GM23338 (cell line): ENCODE results near the gene SMTN. TPM values are rescaled to one million over a fixed set of nuclear protein-coding genes. Genes with fewer than 3 reads are reported as not detected.

ENCODE experiments used
- ATAC-seq: fragments of 200-7000 bp; cut with Tn5 transposase; 3 replicates; pipeline ENCODE4 v1.9.1; 2020
- DNase-seq: peaks from one replicate; pipeline ENCODE4 v3.0.0-alpha.2; 2015; ENCODE audit warnings: low spot score
- H2AFZ ChIP-seq: fragments of 200-600 bp; sonication (generic); 2 replicates; pipeline ENCODE4 v1.8.0; 2016; ENCODE audit warnings: antibody characterized with exemption, mild to moderate bottlenecking, moderate library complexity
- H3F3A ChIP-seq: fragments of 200-600 bp; sonication (generic); replicated peaks from 2 replicates; pipeline ENCODE4 v1.8.0; 2017; ENCODE audit warnings: antibody characterized with exemption, mixed run types, low read depth
- H3K27ac ChIP-seq: fragments of 200-600 bp; sonication (generic); 2 replicates; pipeline ENCODE4 v1.6.1; 2016; ENCODE audit warnings: low read depth
- H3K27me3 ChIP-seq: fragments of 200-600 bp; sonication (generic); 2 replicates; pipeline ENCODE4 v1.8.0; 2016; ENCODE audit warnings: mild to moderate bottlenecking, mixed run types, moderate library complexity; ENCODE audit not compliant: insufficient read depth
- H3K36me3 ChIP-seq: fragments of 200-600 bp; sonication (generic); 2 replicates; pipeline ENCODE4 v1.8.0; 2016; ENCODE audit warnings: mild to moderate bottlenecking; ENCODE audit not compliant: insufficient read depth
- H3K4me1 ChIP-seq: fragments of 200-600 bp; sonication (generic); 2 replicates; pipeline ENCODE4 v1.8.0; 2016; ENCODE audit warnings: mild to moderate bottlenecking, moderate library complexity; ENCODE audit not compliant: insufficient read depth
- H3K4me2 ChIP-seq: fragments of 200-600 bp; sonication (generic); 2 replicates; pipeline ENCODE4 v1.7.1; 2017; ENCODE audit warnings: mixed run types
- H3K4me3 ChIP-seq: fragments of 200-600 bp; sonication (generic); 2 replicates; pipeline ENCODE4 v1.6.1; 2016; ENCODE audit warnings: mixed run types
- H3K79me2 ChIP-seq: fragments of 200-600 bp; sonication (generic); replicated peaks from 2 replicates; pipeline ENCODE4 v1.8.0; 2017; ENCODE audit warnings: mild to moderate bottlenecking; ENCODE audit not compliant: insufficient read depth
- H3K9me2 ChIP-seq: fragments of 200-600 bp; sonication (generic); 2 replicates; pipeline ENCODE4 v1.8.0; 2017; ENCODE audit not compliant: insufficient read depth
- H4K20me1 ChIP-seq: fragments of 200-600 bp; sonication (generic); replicated peaks from 2 replicates; pipeline ENCODE4 v1.8.0; 2017; ENCODE audit warnings: mild to moderate bottlenecking; ENCODE audit not compliant: insufficient read depth
- H3K27ac Mint-ChIP-seq: 2 replicates; pipeline ENCODE4 v1.8.0; 2020; ENCODE audit warnings: inconsistent platforms, mild to moderate bottlenecking, moderate library complexity, mixed read lengths
- H3K27me3 Mint-ChIP-seq: 3 replicates; pipeline ENCODE4 v1.8.0; 2022; ENCODE audit warnings: low read depth, mild to moderate bottlenecking, moderate library complexity, mixed read lengths, inconsistent platforms; ENCODE audit not compliant: insufficient read depth, poor library complexity
- H3K36me3 Mint-ChIP-seq: 3 replicates; pipeline ENCODE4 v1.8.0; 2021; ENCODE audit warnings: low read depth, mild to moderate bottlenecking, inconsistent platforms, moderate library complexity, mixed read lengths
- H3K4me1 Mint-ChIP-seq: 3 replicates; pipeline ENCODE4 v1.8.0; 2020; ENCODE audit warnings: mild to moderate bottlenecking, inconsistent platforms, mixed read lengths
- H3K4me3 Mint-ChIP-seq: 3 replicates; pipeline ENCODE4 v1.8.0; 2021; ENCODE audit warnings: moderate library complexity, mild to moderate bottlenecking, inconsistent platforms, mixed read lengths
- H3K9me3 Mint-ChIP-seq: 3 replicates; pipeline ENCODE4 v1.8.0; 2020; ENCODE audit warnings: moderate library complexity, mild to moderate bottlenecking, inconsistent platforms, mixed read lengths
- CREB1 ChIP-seq: fragments of 250-450 bp; sonication (Bioruptor Pico); IDR thresholded peaks from 2 replicates; pipeline ENCODE4 v1.5.0; 2020; ENCODE audit warnings: low read depth, mild to moderate bottlenecking, moderate library complexity
- EZH2 ChIP-seq: fragments of 200-600 bp; sonication (generic); IDR thresholded peaks from one replicate; pipeline ENCODE4 v1.8.0; 2017; ENCODE audit warnings: antibody characterized with exemption, mild to moderate bottlenecking, low read depth; ENCODE audit not compliant: unreplicated experiment
- EZH2phosphoT487 ChIP-seq: fragments of 200-600 bp; sonication (generic); IDR thresholded peaks from one replicate; pipeline ENCODE4 v1.8.1; 2018; ENCODE audit warnings: antibody characterized with exemption; ENCODE audit not compliant: unreplicated experiment
- JUNB ChIP-seq: IDR thresholded peaks from one replicate; pipeline ENCODE4 v1.6.1; 2016; ENCODE audit warnings: antibody characterized with exemption; ENCODE audit not compliant: unreplicated experiment
- POLR2AphosphoS5 ChIP-seq: IDR thresholded peaks from 2 replicates; pipeline ENCODE4 v1.6.1; 2016; ENCODE audit warnings: antibody characterized with exemption, low read depth
- STAT1 ChIP-seq: IDR thresholded peaks from one replicate; pipeline ENCODE4 v1.6.1; 2016; ENCODE audit warnings: antibody characterized with exemption; ENCODE audit not compliant: unreplicated experiment
- ZNF114 ChIP-seq: fragments of 250-450 bp; sonication (Bioruptor Pico); IDR thresholded peaks from 2 replicates; pipeline ENCODE4 v1.5.0; 2020; ENCODE audit warnings: mild to moderate bottlenecking, moderate library complexity
- polyA plus RNA-seq: library from polyadenylated mRNA; unstranded; fragments of >200 nt; fragmentation: Nextera tagmentation; extraction: Ambion mirVana; gene quantifications from 2 replicates; pipeline ENCODE4 v1.2.1, GENCODE V29; 2016
- total RNA-seq: library from RNA; depleted of rRNA; stranded (reverse); fragments of >200 nt; shearing (Covaris generic); gene quantifications from 2 replicates; pipeline ENCODE4 v1.2.3, GENCODE V29; 2014
- TF ChIP-seq, protein P1 (sequence below), 2 experiments: fragments of 200-600 bp in 1 of 2; sonication (generic) in 1 of 2; conservative IDR thresholded peaks; 2 replicates each; pipeline versions ENCODE4 v1.5.1 to v1.6.1; 2016 to 2017; ENCODE audit warnings: antibody characterized with exemption in 2 of 2, low read depth in 2 of 2, mild to moderate bottlenecking in 2 of 2, moderate library complexity in 1 of 2
- TF ChIP-seq, protein P2 (sequence below): IDR thresholded peaks from 2 replicates; pipeline ENCODE4 v1.6.1; 2016; ENCODE audit warnings: antibody characterized with exemption
- TF ChIP-seq, protein P3 (sequence below): IDR thresholded peaks from one replicate; pipeline ENCODE4 v1.6.1; 2018; ENCODE audit warnings: antibody characterized with exemption; ENCODE audit not compliant: unreplicated experiment

The SMTN gene
- total and polyA plus RNA-seq, 2 experiments from 2014 or later = 27.4 to 32.2 TPM

DNA sequence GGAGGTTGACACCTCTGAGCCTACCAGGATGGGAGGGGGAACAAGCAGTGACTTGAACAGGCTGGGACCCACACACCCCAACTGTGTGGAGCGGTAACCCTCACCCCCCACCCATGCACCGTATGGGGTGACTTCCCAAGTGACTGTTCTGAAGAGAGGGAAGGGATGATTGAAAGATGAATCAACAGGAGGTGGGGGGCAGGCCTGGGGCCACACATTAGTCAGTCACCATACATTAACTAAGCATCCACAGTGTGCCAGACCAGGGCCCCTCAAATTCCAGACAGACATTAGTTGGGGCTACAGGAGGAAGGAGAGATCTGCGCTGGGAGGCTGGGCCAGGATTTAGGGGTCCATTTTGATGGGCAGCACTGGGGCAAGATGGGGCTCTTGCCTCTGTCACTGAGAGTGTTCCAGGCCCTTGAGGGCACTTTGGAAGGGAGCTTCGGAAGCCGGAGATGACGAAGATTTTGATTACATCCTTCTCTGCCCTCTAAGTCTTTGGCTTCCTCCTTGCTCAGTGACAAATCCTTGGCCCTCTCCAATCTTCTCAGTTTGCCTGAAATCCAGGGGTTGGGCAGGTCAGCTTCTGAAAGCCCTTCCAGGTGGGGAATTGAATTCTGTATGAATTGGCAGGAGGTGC lies 966 bp downstream of the SMTN start:
- peaks cover 7% of the 10 kb centered on the region; the same call in 1 of the 2 replicates for H3F3A ChIP-seq
- no peak for DNase-seq
- Mint-ChIP-seq H3K4me1 (peaks cover 37% of the 10 kb centered on the region), H3K36me3 (no peaks in the 10 kb centered on the region; the same call in 2 of the 3 replicates), H3K27ac (no peak overlapping the region), H3K9me3 (no peaks in the 10 kb centered on the region), H3K27me3 (peaks cover 26% of the 10 kb centered on the region), H3K4me3 (peak overlapping the region; percentile 87)
- no peak overlapping the region for H2AFZ ChIP-seq
- peak overlapping the region; percentile 66 for H3K4me3 ChIP-seq
- no peaks in the 10 kb centered on the region for H3K9me2 ChIP-seq
- peaks cover 4% of the 10 kb centered on the region; the same call in 1 of the 2 replicates for H4K20me1 ChIP-seq
- no peaks in the 10 kb centered on the region for H3K36me3 ChIP-seq
- TF ChIP-seq, protein P1, sequence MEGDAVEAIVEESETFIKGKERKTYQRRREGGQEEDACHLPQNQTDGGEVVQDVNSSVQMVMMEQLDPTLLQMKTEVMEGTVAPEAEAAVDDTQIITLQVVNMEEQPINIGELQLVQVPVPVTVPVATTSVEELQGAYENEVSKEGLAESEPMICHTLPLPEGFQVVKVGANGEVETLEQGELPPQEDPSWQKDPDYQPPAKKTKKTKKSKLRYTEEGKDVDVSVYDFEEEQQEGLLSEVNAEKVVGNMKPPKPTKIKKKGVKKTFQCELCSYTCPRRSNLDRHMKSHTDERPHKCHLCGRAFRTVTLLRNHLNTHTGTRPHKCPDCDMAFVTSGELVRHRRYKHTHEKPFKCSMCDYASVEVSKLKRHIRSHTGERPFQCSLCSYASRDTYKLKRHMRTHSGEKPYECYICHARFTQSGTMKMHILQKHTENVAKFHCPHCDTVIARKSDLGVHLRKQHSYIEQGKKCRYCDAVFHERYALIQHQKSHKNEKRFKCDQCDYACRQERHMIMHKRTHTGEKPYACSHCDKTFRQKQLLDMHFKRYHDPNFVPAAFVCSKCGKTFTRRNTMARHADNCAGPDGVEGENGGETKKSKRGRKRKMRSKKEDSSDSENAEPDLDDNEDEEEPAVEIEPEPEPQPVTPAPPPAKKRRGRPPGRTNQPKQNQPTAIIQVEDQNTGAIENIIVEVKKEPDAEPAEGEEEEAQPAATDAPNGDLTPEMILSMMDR (conservative IDR thresholded peaks at IDR 0.05; ENCODE audit: low read depth in 2 of 2) = no peak
- TF ChIP-seq CREB1 = no peak
- TF ChIP-seq JUNB = no peak
- TF ChIP-seq, protein P2, sequence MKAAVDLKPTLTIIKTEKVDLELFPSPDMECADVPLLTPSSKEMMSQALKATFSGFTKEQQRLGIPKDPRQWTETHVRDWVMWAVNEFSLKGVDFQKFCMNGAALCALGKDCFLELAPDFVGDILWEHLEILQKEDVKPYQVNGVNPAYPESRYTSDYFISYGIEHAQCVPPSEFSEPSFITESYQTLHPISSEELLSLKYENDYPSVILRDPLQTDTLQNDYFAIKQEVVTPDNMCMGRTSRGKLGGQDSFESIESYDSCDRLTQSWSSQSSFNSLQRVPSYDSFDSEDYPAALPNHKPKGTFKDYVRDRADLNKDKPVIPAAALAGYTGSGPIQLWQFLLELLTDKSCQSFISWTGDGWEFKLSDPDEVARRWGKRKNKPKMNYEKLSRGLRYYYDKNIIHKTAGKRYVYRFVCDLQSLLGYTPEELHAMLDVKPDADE = no peak
- no peak for TF ChIP-seq EZH2phosphoT487
- no peak for TF ChIP-seq STAT1
- ATAC-seq = no peak
- H3K79me2 ChIP-seq = peaks cover 12% of the 10 kb centered on the region
- no peak overlapping the region for H3K27ac ChIP-seq
- peak overlapping the region; percentile 100 for H3K4me2 ChIP-seq
- H3K27me3 ChIP-seq = peaks cover 9% of the 10 kb centered on the region
- H3K4me1 ChIP-seq = peaks cover 21% of the 10 kb centered on the region

DNA sequence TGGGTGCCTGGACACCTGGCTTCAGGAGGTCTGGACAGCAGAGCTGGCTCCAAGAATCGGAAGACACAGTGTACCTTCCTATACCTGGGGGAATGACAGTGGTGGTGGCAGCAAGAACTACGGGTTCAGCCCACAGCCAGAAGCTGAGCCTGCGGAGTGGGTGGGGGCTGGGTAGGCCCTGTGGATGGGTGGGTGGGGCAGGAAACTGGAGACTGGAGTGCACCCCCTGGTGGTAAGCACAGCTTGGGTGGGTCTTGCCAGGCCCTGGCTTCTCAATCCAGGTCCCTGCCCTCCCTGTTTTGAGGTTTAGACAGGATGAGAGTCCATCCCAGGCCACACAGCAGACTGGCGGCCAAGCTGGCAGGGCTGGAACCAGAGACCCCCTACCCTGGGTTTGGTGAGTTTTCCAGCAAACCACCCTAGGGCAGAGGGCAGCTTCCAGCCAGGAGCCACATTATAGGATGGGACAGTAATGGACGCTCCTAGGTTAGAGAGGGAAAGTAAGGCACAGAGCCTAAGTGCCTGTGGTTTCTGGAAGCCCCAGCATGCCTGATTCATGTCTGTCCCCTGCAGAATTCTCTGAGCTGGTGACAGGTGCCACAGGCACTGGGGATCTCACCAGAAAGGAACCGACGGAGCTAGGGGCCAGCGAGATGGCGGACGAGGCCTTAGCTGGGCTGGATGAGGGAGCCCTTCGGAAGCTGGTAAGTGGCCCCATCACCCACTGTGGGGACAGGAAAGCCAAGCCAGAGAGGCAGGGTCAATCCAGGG lies 1.7 kb downstream of the SMTN start:
- peaks cover 21% of the 10 kb centered on the region for H3K4me1 ChIP-seq
- H3K36me3 Mint-ChIP-seq = no peaks in the 10 kb centered on the region; the same call in 2 of the 3 replicates
- H3K4me1 Mint-ChIP-seq = peaks cover 37% of the 10 kb centered on the region
- peaks cover 4% of the 10 kb centered on the region; the same call in 1 of the 2 replicates for H4K20me1 ChIP-seq
- H2AFZ ChIP-seq = no peak overlapping the region
- no peaks in the 10 kb centered on the region for H3K9me2 ChIP-seq
- ATAC-seq (peak; percentile 6), DNase-seq (peak; percentile 79)
- peaks cover 7% of the 10 kb centered on the region; the same call in 1 of the 2 replicates for H3F3A ChIP-seq
- no peaks in the 10 kb centered on the region for H3K36me3 ChIP-seq
- H3K27ac Mint-ChIP-seq = no peak overlapping the region
- peaks cover 12% of the 10 kb centered on the region for H3K79me2 ChIP-seq
- no peak overlapping the region for H3K27ac ChIP-seq
- H3K4me3 Mint-ChIP-seq = peak overlapping the region; percentile 94
- H3K9me3 Mint-ChIP-seq = no peaks in the 10 kb centered on the region
- peak overlapping the region; percentile 100 for H3K4me2 ChIP-seq
- H3K27me3 ChIP-seq = peaks cover 9% of the 10 kb centered on the region
- H3K4me3 ChIP-seq = peak overlapping the region; percentile 96
- H3K27me3 Mint-ChIP-seq = peaks cover 26% of the 10 kb centered on the region
- TF ChIP-seq, protein P3, sequence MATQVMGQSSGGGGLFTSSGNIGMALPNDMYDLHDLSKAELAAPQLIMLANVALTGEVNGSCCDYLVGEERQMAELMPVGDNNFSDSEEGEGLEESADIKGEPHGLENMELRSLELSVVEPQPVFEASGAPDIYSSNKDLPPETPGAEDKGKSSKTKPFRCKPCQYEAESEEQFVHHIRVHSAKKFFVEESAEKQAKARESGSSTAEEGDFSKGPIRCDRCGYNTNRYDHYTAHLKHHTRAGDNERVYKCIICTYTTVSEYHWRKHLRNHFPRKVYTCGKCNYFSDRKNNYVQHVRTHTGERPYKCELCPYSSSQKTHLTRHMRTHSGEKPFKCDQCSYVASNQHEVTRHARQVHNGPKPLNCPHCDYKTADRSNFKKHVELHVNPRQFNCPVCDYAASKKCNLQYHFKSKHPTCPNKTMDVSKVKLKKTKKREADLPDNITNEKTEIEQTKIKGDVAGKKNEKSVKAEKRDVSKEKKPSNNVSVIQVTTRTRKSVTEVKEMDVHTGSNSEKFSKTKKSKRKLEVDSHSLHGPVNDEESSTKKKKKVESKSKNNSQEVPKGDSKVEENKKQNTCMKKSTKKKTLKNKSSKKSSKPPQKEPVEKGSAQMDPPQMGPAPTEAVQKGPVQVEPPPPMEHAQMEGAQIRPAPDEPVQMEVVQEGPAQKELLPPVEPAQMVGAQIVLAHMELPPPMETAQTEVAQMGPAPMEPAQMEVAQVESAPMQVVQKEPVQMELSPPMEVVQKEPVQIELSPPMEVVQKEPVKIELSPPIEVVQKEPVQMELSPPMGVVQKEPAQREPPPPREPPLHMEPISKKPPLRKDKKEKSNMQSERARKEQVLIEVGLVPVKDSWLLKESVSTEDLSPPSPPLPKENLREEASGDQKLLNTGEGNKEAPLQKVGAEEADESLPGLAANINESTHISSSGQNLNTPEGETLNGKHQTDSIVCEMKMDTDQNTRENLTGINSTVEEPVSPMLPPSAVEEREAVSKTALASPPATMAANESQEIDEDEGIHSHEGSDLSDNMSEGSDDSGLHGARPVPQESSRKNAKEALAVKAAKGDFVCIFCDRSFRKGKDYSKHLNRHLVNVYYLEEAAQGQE = no peak
- TF ChIP-seq EZH2 = no peak
- TF ChIP-seq, protein P1 (conservative IDR thresholded peaks at IDR 0.05; ENCODE audit: low read depth in 2 of 2) = peak; percentile 56 to 70
- TF ChIP-seq JUNB = no peak
- TF ChIP-seq STAT1 = no peak
- no peak for TF ChIP-seq CREB1
- TF ChIP-seq ZNF114 (CRISPR knock-in tag) = no peak
- peak; percentile 19; the same call in 1 of the 2 replicates for TF ChIP-seq POLR2AphosphoS5
